GM12872 (cell line): ENCODE measurements around the gene SYT9.

Source experiments
- CTCF ChIP-seq: IDR thresholded peaks from 3 replicates; pipeline ENCODE4 v1.5.1; 2011; ENCODE audit warnings: low read depth, mild to moderate bottlenecking, low read length, moderate library complexity; ENCODE audit not compliant: insufficient read depth

SYT9 gene

GRCh38 chr11:7367803-7368202, 116.1 kb downstream of the SYT9 start:
- TF ChIP-seq CTCF: no peak

- no peak for TF ChIP-seq CTCF
Measured at GRCh38 chr11:7376386-7376785, 124.7 kb downstream of the SYT9 start.

- no peak for TF ChIP-seq CTCF
Measured at GRCh38 chr11:7381937-7382336, 130.2 kb downstream of the SYT9 start.

GRCh38 chr11:7383406-7383805, 131.7 kb downstream of the SYT9 start:
- TF ChIP-seq CTCF: no peak

GRCh38 chr11:7384691-7385090, 133.0 kb downstream of the SYT9 start:
- TF ChIP-seq CTCF: no peak

GRCh38 chr11:7385532-7385931, 133.8 kb downstream of the SYT9 start:
- TF ChIP-seq CTCF: no peak

- TF ChIP-seq CTCF: no peak
Measured at GRCh38 chr11:7413961-7414915, 162.5 kb downstream of the SYT9 start.
